ENCODE data around the gene CXorf65.

CXorf65 gene

DNA sequence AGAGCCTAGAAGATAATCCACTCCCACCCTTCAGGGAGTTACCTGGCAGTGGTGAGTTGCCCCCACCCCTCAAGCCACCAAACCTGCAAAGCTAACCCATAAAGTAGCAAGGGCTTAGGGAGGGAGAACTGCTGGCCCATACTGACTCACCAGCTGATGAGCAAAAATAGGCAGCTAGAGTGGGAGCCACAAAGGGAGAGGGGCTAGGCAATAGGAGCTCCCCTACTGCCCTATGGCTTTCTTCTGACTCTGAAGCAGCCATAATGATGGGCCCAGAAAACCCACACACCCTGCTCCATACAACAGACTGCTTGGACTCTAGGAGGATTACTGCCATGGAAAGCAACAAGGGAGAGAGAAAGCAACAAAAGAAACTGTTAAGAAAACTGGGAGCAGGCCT, 46.4 kb downstream of the CXorf65 start:
- Histone ChIP-seq H3K4me2 (no peak overlapping the region), H4K20me1 (ENCODE audit: insufficient read depth) (no peaks in the 10 kb centered on the region), H3K9ac (no peak overlapping the region), H3K4me1 (ENCODE audit: low read depth, poor library complexity, severe bottlenecking) (no peaks in the 10 kb centered on the region), H3K4me3 (IDR thresholded peaks at IDR 0.05; ENCODE audit: insufficient read depth, low read depth, low read length) (no peak overlapping the region), H3K36me3 (ENCODE audit: insufficient read depth) (no peaks in the 10 kb centered on the region), H3K27ac (no peak overlapping the region), H3K27me3 (ENCODE audit: insufficient read depth, low read depth) (no peaks in the 10 kb centered on the region), H2AFZ (ENCODE audit: low read depth) (no peak overlapping the region), H3K79me2 (ENCODE audit: insufficient read depth, low read depth) (peaks cover 8% of the 10 kb centered on the region; the same call in 1 of the 2 replicates)
- TF ChIP-seq CTCF (conservative IDR thresholded peaks at IDR 0.05; ENCODE audit: low read depth, low read length): no peak

DNA sequence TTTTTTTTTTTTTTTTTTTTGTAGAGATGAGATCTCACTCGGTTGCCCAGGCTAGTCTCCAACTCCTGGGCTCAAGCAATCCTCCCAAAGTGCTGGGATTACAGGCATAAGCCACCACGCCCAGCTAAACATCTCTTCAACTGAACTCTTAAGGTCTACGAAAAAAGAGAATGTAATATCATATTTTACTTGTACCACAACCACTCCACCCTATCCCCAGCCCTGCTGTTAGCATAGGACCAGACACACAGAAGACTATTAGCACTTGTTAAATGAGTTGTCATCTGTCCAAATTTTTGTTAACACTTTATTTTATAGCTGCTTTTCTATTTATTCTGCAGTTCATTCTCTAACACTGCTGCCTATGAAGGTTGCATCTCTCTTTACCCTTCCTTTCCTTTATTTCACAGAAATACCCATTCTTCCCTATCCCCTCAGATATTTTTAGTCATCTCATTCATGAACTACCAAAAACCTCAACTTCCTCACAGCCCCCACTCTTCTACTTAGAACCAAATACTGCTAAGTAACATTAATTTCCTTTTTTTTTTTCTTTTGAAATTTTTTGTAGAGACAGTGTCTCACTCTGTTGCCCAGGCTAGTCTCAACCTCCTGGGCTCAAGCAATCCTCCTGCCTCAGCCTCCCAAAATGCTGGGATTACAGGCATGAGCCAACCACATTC, 48.6 kb downstream of the CXorf65 start:
- H3K4me1 ChIP-seq (ENCODE audit: low read depth, poor library complexity, severe bottlenecking): no peaks in the 10 kb centered on the region
- H3K79me2 ChIP-seq (ENCODE audit: insufficient read depth, low read depth): no peaks in the 10 kb centered on the region
- no peak overlapping the region for H3K9ac ChIP-seq
- no peaks in the 10 kb centered on the region for H3K27me3 ChIP-seq (ENCODE audit: insufficient read depth, low read depth)
- TF ChIP-seq CTCF (conservative IDR thresholded peaks at IDR 0.05; ENCODE audit: low read depth, low read length): no peak
- no peak overlapping the region for H3K4me3 ChIP-seq (IDR thresholded peaks at IDR 0.05; ENCODE audit: insufficient read depth, low read depth, low read length)
- H3K36me3 ChIP-seq (ENCODE audit: insufficient read depth): no peaks in the 10 kb centered on the region
- no peak overlapping the region for H2AFZ ChIP-seq (ENCODE audit: low read depth)
- no peak overlapping the region for H3K4me2 ChIP-seq
- no peak overlapping the region for H3K27ac ChIP-seq
- H4K20me1 ChIP-seq (ENCODE audit: insufficient read depth): no peaks in the 10 kb centered on the region

DNA sequence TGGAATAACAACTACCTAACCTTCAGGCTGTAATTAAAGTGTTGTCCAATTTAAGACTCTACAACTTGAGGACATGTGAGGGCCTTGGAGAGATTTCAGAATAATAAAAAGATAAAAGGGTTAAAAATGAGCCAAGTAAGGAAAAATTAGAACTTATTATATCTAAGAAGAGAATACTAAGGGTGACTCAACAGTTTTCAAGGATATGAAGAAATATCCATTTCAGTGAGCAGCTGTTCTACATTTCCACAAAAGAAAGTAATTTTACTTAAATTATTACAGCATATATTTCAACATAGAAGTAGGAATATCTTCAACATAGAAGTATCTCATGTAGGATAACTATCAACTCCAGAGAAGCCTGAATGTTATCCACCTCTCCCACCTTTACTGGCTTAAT, 49.7 kb downstream of the CXorf65 start:
- H3K4me2 ChIP-seq: no peak overlapping the region
- no peak overlapping the region for H2AFZ ChIP-seq (ENCODE audit: low read depth)
- H3K79me2 ChIP-seq (ENCODE audit: insufficient read depth, low read depth): no peaks in the 10 kb centered on the region
- no peak overlapping the region for H3K27ac ChIP-seq
- H3K9ac ChIP-seq: no peak overlapping the region
- H4K20me1 ChIP-seq (ENCODE audit: insufficient read depth): no peaks in the 10 kb centered on the region
- no peaks in the 10 kb centered on the region for H3K4me1 ChIP-seq (ENCODE audit: low read depth, poor library complexity, severe bottlenecking)
- no peaks in the 10 kb centered on the region for H3K27me3 ChIP-seq (ENCODE audit: insufficient read depth, low read depth)
- H3K4me3 ChIP-seq (IDR thresholded peaks at IDR 0.05; ENCODE audit: insufficient read depth, low read depth, low read length): no peak overlapping the region
- H3K36me3 ChIP-seq (ENCODE audit: insufficient read depth): no peaks in the 10 kb centered on the region
- no peak for TF ChIP-seq CTCF (conservative IDR thresholded peaks at IDR 0.05; ENCODE audit: low read depth, low read length)
